Body of pancreas (tissue), 4 donors: ENCODE measurements around the gene HBA1.

Experiments used
- POLR2A ChIP-seq, 3 donors: fragments of 450-650 bp; IDR thresholded peaks; one replicate each; pipeline ENCODE4 v1.6.1; 2016; ENCODE audit warnings: antibody characterized with exemption in 3 of 3, mild to moderate bottlenecking in 2 of 3
- TF ChIP-seq, protein P1 (sequence below), 7 experiments: fragments of 450-650 bp in 4 of 7; fragments of 200-600 bp in 3 of 7; sonication (generic) in 3 of 7; IDR thresholded peaks; one replicate each; pipeline ENCODE4 v1.5.1; 2016 to 2019; ENCODE audit warnings: antibody characterized with exemption in 7 of 7

DNA sequence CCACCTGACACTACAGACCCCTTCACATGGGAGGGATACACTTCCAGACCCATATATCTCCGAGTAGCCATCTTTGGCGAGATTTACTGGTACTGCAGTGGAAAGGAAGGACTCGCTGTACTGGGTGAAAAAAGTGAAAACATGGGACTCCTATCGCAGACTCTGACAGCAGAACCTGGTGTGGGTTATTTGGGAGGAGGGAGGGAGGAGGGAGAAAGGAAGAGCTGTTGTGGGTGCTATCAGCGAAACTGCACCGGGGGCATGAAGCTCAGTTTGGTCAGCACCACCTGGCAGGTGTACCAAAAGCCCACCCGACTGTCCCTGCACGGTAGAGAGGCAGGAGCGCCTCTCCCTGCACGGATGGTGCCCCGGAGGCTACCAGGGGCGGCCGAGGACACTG lies 8.7 kb downstream of the HBA1 start:
- TF ChIP-seq, protein P1, sequence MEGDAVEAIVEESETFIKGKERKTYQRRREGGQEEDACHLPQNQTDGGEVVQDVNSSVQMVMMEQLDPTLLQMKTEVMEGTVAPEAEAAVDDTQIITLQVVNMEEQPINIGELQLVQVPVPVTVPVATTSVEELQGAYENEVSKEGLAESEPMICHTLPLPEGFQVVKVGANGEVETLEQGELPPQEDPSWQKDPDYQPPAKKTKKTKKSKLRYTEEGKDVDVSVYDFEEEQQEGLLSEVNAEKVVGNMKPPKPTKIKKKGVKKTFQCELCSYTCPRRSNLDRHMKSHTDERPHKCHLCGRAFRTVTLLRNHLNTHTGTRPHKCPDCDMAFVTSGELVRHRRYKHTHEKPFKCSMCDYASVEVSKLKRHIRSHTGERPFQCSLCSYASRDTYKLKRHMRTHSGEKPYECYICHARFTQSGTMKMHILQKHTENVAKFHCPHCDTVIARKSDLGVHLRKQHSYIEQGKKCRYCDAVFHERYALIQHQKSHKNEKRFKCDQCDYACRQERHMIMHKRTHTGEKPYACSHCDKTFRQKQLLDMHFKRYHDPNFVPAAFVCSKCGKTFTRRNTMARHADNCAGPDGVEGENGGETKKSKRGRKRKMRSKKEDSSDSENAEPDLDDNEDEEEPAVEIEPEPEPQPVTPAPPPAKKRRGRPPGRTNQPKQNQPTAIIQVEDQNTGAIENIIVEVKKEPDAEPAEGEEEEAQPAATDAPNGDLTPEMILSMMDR (IDR thresholded peaks at IDR 0.05): no peak
- TF ChIP-seq POLR2A (IDR thresholded peaks at IDR 0.05): no peak
